GM12878 (cell line): ENCODE data around the gene PPP1R9B. TPM values are rescaled to one million over a fixed set of nuclear protein-coding genes. Genes with fewer than 3 reads are reported as not detected.

ENCODE experiments used
- ATAC-seq: fragments of 200-7000 bp; cut with Tn5 transposase; 3 replicates; pipeline ENCODE4 v1.9.1; 2020; ENCODE audit warnings: mild to moderate bottlenecking, moderate library complexity
- BruUV-seq: library from RNA; stranded (reverse); fragments of 400-500 nt; replicated peaks from 2 replicates; lab custom pipeline; 2021; lab: Mats Ljungman, UMichigan
- CTCF ChIA-PET: fragments of 300-600 bp; sonication (Branson Sonifier 250); formaldehyde crosslinking; extraction: SDS; loops from one replicate; lab custom pipeline; 2021; ENCODE audit warnings: inconsistent platforms; lab: Yijun Ruan, JAX
- POLR2A ChIA-PET: fragments of 350-600 bp; formaldehyde crosslinking; extraction: SDS; loops from one replicate; lab custom pipeline; 2021; ENCODE audit warnings: inconsistent platforms; lab: Charles Lee
- RAD21 ChIA-PET: fragments of 300-600 bp; sonication (Branson Sonifier 250); formaldehyde crosslinking; loops from one replicate; lab custom pipeline; 2023; ENCODE audit warnings: antibody characterized with exemption; ENCODE audit not compliant: unreplicated experiment; lab: Charles Lee
- SMC1A ChIA-PET: fragments of 300-600 bp; sonication (Branson Sonifier 250); formaldehyde crosslinking; loops from one replicate; lab custom pipeline; 2023; ENCODE audit not compliant: unreplicated experiment, uncharacterized antibody; lab: Charles Lee
- DNase-seq: peaks from one replicate; pipeline ENCODE4 v3.0.0-alpha.2; 2011; ENCODE audit warnings: low read depth, low spot score
- FAIRE-seq: peaks from 3 replicates; lab custom pipeline; 2011; peaks lifted over from hg19 to GRCh38; lab: Jason Lieb, UNC
- H2AFZ ChIP-seq: 2 replicates; pipeline ENCODE4 v1.6.0; 2011; ENCODE audit warnings: low read depth, low read length, control low read depth; ENCODE audit not compliant: control insufficient read depth
- H3K27ac ChIP-seq: 2 replicates; pipeline ENCODE4 v1.5.1; 2011; ENCODE audit warnings: control low read depth; ENCODE audit not compliant: control insufficient read depth, insufficient read depth
- H3K27me3 ChIP-seq, 2 experiments: replicated peaks in 1 of 2; 2 replicates each; pipeline versions ENCODE4 v1.6.0 to v1.6.1; 2011; ENCODE audit warnings: low read length in 1 of 2; ENCODE audit not compliant: control insufficient read depth in 2 of 2, insufficient read depth in 2 of 2
- H3K36me3 ChIP-seq, 2 experiments: 2 replicates each; pipeline ENCODE4 v1.5.1; 2011; ENCODE audit warnings: low read length in 1 of 2; ENCODE audit not compliant: control insufficient read depth in 2 of 2, insufficient read depth in 2 of 2
- H3K4me1 ChIP-seq: 2 replicates; pipeline ENCODE4 v1.6.1; 2011; ENCODE audit warnings: mild to moderate bottlenecking, low read length, moderate library complexity, mixed read lengths; ENCODE audit not compliant: control insufficient read depth, insufficient read depth
- H3K4me2 ChIP-seq: 2 replicates; pipeline ENCODE4 v1.6.0; 2011; ENCODE audit warnings: control low read depth; ENCODE audit not compliant: control insufficient read depth, insufficient read depth
- H3K4me3 ChIP-seq: fragments of 200-600 bp; sonication (generic); 2 replicates; pipeline ENCODE4 v1.5.1; 2016
- H3K79me2 ChIP-seq: 2 replicates; pipeline ENCODE4 v1.6.0; 2011; ENCODE audit warnings: low read length; ENCODE audit not compliant: control insufficient read depth, insufficient read depth
- H3K9ac ChIP-seq: 2 replicates; pipeline ENCODE4 v1.8.0; 2011; ENCODE audit warnings: low read length, control low read depth, mixed read lengths; ENCODE audit not compliant: control insufficient read depth, insufficient read depth
- H3K9me3 ChIP-seq: replicated peaks from 3 replicates; pipeline ENCODE4 v1.5.1; 2011; ENCODE audit warnings: mild to moderate bottlenecking, low read length; ENCODE audit not compliant: control insufficient read depth, insufficient read depth
- H4K20me1 ChIP-seq: 2 replicates; pipeline ENCODE4 v1.6.0; 2011; ENCODE audit not compliant: control insufficient read depth, insufficient read depth
- ATF7 ChIP-seq: fragments of 450-650 bp; IDR thresholded peaks from 2 replicates; pipeline ENCODE4 v1.6.1; 2016; ENCODE audit warnings: low read depth, mild to moderate bottlenecking
- BHLHE40 ChIP-seq, 2 experiments: fragments of 450-650 bp in 1 of 2; IDR thresholded peaks; 2 replicates each; pipeline ENCODE4 v1.6.1; 2011 to 2017; ENCODE audit warnings: low read depth in 2 of 2, borderline replicate concordance in 1 of 2, improper control_type of control experiment in 1 of 2, low read length in 1 of 2, mild to moderate bottlenecking in 1 of 2
- CREB1 ChIP-seq: IDR thresholded peaks from 2 replicates; pipeline ENCODE4 v1.6.1; 2012; ENCODE audit warnings: low read depth, mild to moderate bottlenecking, inconsistent platforms
- CREM ChIP-seq: IDR thresholded peaks from 2 replicates; pipeline ENCODE4 v1.6.1; 2014; ENCODE audit warnings: antibody characterized with exemption, low read depth
- EP300 ChIP-seq, 2 experiments: fragments of 150-350 bp in 1 of 2; IDR thresholded peaks; 2 replicates each; pipeline ENCODE4 v1.6.1; 2011 to 2012; ENCODE audit warnings: low read depth in 2 of 2, low read length in 2 of 2, borderline replicate concordance in 1 of 2, improper control_type of control experiment in 1 of 2, inconsistent platforms in 1 of 2; ENCODE audit not compliant: control insufficient read depth in 1 of 2
- GATAD2B ChIP-seq: fragments of 450-650 bp; conservative IDR thresholded peaks from 2 replicates; pipeline ENCODE4 v1.6.1; 2017; ENCODE audit warnings: low read depth, mild to moderate bottlenecking, moderate library complexity
- IKZF1 ChIP-seq: fragments of 450-650 bp; conservative IDR thresholded peaks from 2 replicates; pipeline ENCODE4 v1.6.1; 2017; ENCODE audit warnings: antibody characterized with exemption, mild to moderate bottlenecking
- IKZF2 ChIP-seq, 2 experiments: fragments of 450-650 bp; IDR thresholded peaks; 2 replicates each; pipeline ENCODE4 v1.6.1; 2017; ENCODE audit warnings: mild to moderate bottlenecking in 2 of 2, moderate library complexity in 2 of 2
- KAT2A ChIP-seq: conservative IDR thresholded peaks from 2 replicates; pipeline ENCODE4 v1.6.1; 2011; ENCODE audit warnings: low read depth, low read length; ENCODE audit not compliant: control insufficient read depth
- LARP7 ChIP-seq: fragments of 450-650 bp; IDR thresholded peaks from 2 replicates; pipeline ENCODE4 v1.6.1; 2017; ENCODE audit warnings: mild to moderate bottlenecking
- NFYB ChIP-seq: IDR thresholded peaks from 2 replicates; pipeline ENCODE4 v1.6.1; 2011; ENCODE audit warnings: low read depth, mild to moderate bottlenecking, low read length, improper control_type of control experiment, moderate library complexity; ENCODE audit not compliant: insufficient read depth
- NR2F1 ChIP-seq: fragments of 450-650 bp; conservative IDR thresholded peaks from 2 replicates; pipeline ENCODE4 v1.6.1; 2017; ENCODE audit warnings: mild to moderate bottlenecking
- RUNX3 ChIP-seq: IDR thresholded peaks from 2 replicates; pipeline ENCODE4 v1.6.1; 2012; ENCODE audit warnings: low read length, inconsistent platforms
- SIN3A ChIP-seq: IDR thresholded peaks from 2 replicates; pipeline ENCODE4 v1.6.1; 2012; ENCODE audit warnings: low read depth, low read length, improper control_type of control experiment
- SMAD1 ChIP-seq: fragments of 450-650 bp; IDR thresholded peaks from 2 replicates; pipeline ENCODE4 v1.6.1; 2018; ENCODE audit warnings: mild to moderate bottlenecking, low read depth; ENCODE audit not compliant: partially characterized antibody
- SRF ChIP-seq, 2 experiments: IDR thresholded peaks; 2 replicates each; pipeline ENCODE4 v1.6.1; 2011; ENCODE audit warnings: low read depth in 2 of 2, low read length in 2 of 2, mild to moderate bottlenecking in 1 of 2, moderate library complexity in 1 of 2
- ZNF384 ChIP-seq: IDR thresholded peaks from 2 replicates; pipeline ENCODE4 v1.6.1; 2012; ENCODE audit warnings: low read depth, mild to moderate bottlenecking, low read length, improper control_type of control experiment, borderline replicate concordance
- WGBS: methylation state at CpG from one replicate; pipeline ENCODE4 v1.1.6; 2016; ENCODE audit warnings: low lambda C conversion rate; ENCODE audit not compliant: insufficient replicate concordance, insufficient coverage; ENCODE audit errors: missing lambda C conversion rate; 5-methylcytosine and 5-hydroxymethylcytosine counted together
- in situ Hi-C: fragments of 300-500 bp; cut with MboI; formaldehyde crosslinking; loops from 9 replicates; pipeline ENCODE4 v1.14.3; 2018; ENCODE audit warnings: mixed read lengths
- intact Hi-C: fragments of 100-400 bp; cut with micrococcal nuclease; formaldehyde crosslinking; loops from one replicate; pipeline ENCODE4 v1.14.2; 2022; ENCODE audit not compliant: unreplicated experiment
- polyA plus RNA-seq, 11 experiments: library from polyadenylated mRNA; depleted of rRNA in 4 of 11; unstranded in 6 of 11; stranded (reverse) in 5 of 11; fragments of >200 nt; fragmentation: Nextera tagmentation in 4 of 11; fragmentation: Illumina TruSeq in 1 of 11; extraction: Ambion mirVana in 4 of 11; extraction: Trizol in 1 of 11; gene quantifications; 1 replicate in 1 of 11; 2 replicates in 10 of 11; pipeline versions ENCODE4 v1.2.1 to v1.2.3, GENCODE V29; 2011 to 2016; ENCODE audit warnings: inconsistent platforms in 2 of 11, missing spikeins in 2 of 11, low read depth in 1 of 11
- total RNA-seq, 4 experiments: library from RNA; depleted of rRNA in 3 of 4; stranded (reverse); fragments of >200 nt in 3 of 4; fragmentation: Illumina TruSeq in 1 of 4; extraction: Trizol in 1 of 4; gene quantifications; 2 replicates each; pipeline versions ENCODE4 v1.2.1 to v1.2.3, GENCODE V29; 2013 to 2021

The PPP1R9B gene
- total and polyA plus RNA-seq, 10 of the 15 experiments (the other 5 are each of a cell fraction or from before 2014, with no cell fraction given): 0.20 to 107 (median 37.5) TPM

DNA sequence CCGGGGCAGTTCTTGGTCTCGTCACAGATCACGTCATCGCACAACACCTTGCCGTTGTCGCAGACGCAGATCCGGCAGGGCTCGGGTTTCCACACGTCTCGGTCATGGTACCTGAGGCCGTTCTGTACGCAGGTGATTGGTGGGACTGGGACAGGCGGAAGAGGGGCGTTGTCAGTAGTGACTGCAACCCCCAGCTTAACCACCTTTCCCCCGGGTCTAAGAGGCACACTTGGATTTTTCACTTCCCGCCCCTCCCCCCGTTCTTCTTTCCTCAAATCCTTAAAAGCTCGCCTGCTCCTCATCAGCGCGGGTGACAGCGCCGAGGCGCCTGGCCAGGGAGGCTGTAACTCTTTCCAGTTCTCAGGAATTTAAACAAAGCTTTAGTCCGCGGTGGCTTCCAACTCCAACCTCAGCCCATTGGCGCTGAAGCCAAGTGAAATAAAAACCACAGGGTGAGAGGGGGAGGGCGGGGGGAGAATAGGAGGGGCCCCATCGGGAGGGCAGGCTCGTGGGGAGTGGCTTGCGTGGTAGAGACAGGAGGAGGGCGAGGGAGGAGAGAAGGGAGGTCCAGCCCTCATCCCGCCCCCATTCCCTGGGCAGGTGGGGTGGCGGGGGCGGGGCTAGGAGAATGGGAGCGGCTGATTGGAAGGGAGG is 49.5 kb upstream of the PPP1R9B start:
- Histone ChIP-seq H3K9me3 (no peaks in the 10 kb centered on the region), H3K27ac (no peak overlapping the region), H4K20me1 (no peaks in the 10 kb centered on the region), H3K4me3 (peak overlapping the region; percentile 70), H3K4me1 (peaks cover 9% of the 10 kb centered on the region), H3K27me3 (peaks cover 9 to 11% of the 10 kb centered on the region in 2 experiments), H3K36me3 (no peaks in the 10 kb centered on the region), H2AFZ (peak overlapping the region; percentile 72), H3K79me2 (no peaks in the 10 kb centered on the region), H3K9ac (no peak overlapping the region), H3K4me2 (peak overlapping the region; percentile 80)
- intact Hi-C loops: loop anchor here (1.0 kb wide), 4 partner anchors 73 to 279 kb away; partner anchors contain the start of gene XYLT2
- SMC1A ChIA-PET: interaction anchor here (0.6 to 4.4 kb wide), 24 partner anchors 12 to 280 kb away, joined by 3 to 102 read pairs (median 6); partner anchors contain the start of genes SGCA and TMEM92
- DNase-seq: no peak
- POLR2A ChIA-PET: interaction anchor here (0.6 to 1.6 kb wide), 15 partner anchors 10 to 1007 kb away, joined by 3 to 14 read pairs (median 4); partner anchors contain the start of gene TMEM92
- RAD21 ChIA-PET: interaction anchor here (0.6 to 5.9 kb wide), 37 partner anchors 10 to 991 kb away, joined by 3 to 106 read pairs (median 4); partner anchors contain the start of genes LRRC59, SGCA and TMEM92
- BruUV-seq: TSS peak; percentile 83
- TF ChIP-seq CREM (peak; percentile 38), ZNF384 (no peak), LARP7 (0 out of 2 replicates have a peak, but pooled peaks have one; percentile 31), SIN3A (peak; percentile 56; the same call in 1 of the 2 replicates), NR2F1 (no peak), BHLHE40 (IDR thresholded peaks at IDR 0.05; ENCODE audit: borderline replicate concordance in 1 of 2, low read depth in 2 of 2, low read length in 1 of 2) (peak in 1 of 2 experiments; percentile 7; a peak in 1 of 4 replicates), NFYB (0 out of 2 replicates have a peak, but pooled peaks have one; percentile 22), GATAD2B (peak; percentile 32; the same call in 1 of the 2 replicates), CREB1 (peak; percentile 67), ATF7 (peak; percentile 73), RUNX3 (peak; percentile 65), EP300 (IDR thresholded peaks at IDR 0.05; ENCODE audit: borderline replicate concordance in 1 of 2, control insufficient read depth in 1 of 2, low read depth in 2 of 2, low read length in 2 of 2) (peak in 1 of 2 experiments; percentile 10; a peak in 1 of 4 replicates), SRF (IDR thresholded peaks at IDR 0.05; ENCODE audit: low read depth in 2 of 2, low read length in 2 of 2) (no peak), SMAD1 (no peak), IKZF1 (peak; percentile 52; the same call in 1 of the 2 replicates), KAT2A (no peak), IKZF2 (IDR thresholded peaks at IDR 0.05) (peak; percentile 27 to 50; a peak in 3 of 4 replicates)
- 5% methylated on average over 30 of the region's 36 CpGs for WGBS
- in situ Hi-C loops: loop anchor here (5.0 to 10.0 kb wide), 2 partner anchors 38 to 95 kb away; no protein-coding TSS in a partner anchor
- no peak for FAIRE-seq
- ATAC-seq: peak; percentile 88
- CTCF ChIA-PET: interaction anchor here (0.6 to 8.3 kb wide), 41 partner anchors 9 to 1003 kb away, joined by 3 to 294 read pairs (median 6); partner anchors contain the start of genes LRRC59, RSAD1, SGCA and TMEM92
